Activated T-cell treated with anti-CD3 and anti-CD28 coated beads, Interleukin-2, amount 50 U/mL, for 4 hours (primary cell): ENCODE measurements around the gene EEIG1. TPM values are rescaled to one million over a fixed set of nuclear protein-coding genes. Genes with fewer than 3 reads are reported as not detected.
"Not testable (repeated sequence)": the region's sequence is repeated elsewhere in the genome, so short reads cannot be mapped to it uniquely, and the experiment has no call there.

Experiments
- ATAC-seq, 2 donors: fragments of 200-7000 bp; cut with Tn5 transposase; one replicate each; pipeline ENCODE4 v1.10.0; 2021
- DNase-seq: peaks from one replicate; pipeline ENCODE4 v3.0.0-alpha.2; 2020
- H3K27me3 Mint-ChIP-seq: one replicate; pipeline ENCODE4 v1.8.0; 2021; ENCODE audit warnings: low read depth, mixed read lengths
- H3K36me3 Mint-ChIP-seq: one replicate; pipeline ENCODE4 v1.8.0; 2022; ENCODE audit warnings: mixed read lengths; ENCODE audit not compliant: insufficient read depth
- H3K4me1 Mint-ChIP-seq: one replicate; pipeline ENCODE4 v1.8.0; 2021; ENCODE audit warnings: low read depth, mixed read lengths
- H3K4me3 Mint-ChIP-seq: one replicate; pipeline ENCODE4 v1.8.0; 2021; ENCODE audit warnings: mild to moderate bottlenecking, moderate library complexity, mixed read lengths
- H3K9me3 Mint-ChIP-seq: one replicate; pipeline ENCODE4 v1.8.0; 2021; ENCODE audit warnings: mixed read lengths
- total RNA-seq, 3 donors: library from RNA; stranded (reverse); gene quantifications; one replicate each; pipeline ENCODE4 v1.2.1, GENCODE V29; 2021

Gene EEIG1
- total RNA-seq: 10 to 100 TPM; 75.5 to 87.3 (median 86.0) TPM

DNA sequence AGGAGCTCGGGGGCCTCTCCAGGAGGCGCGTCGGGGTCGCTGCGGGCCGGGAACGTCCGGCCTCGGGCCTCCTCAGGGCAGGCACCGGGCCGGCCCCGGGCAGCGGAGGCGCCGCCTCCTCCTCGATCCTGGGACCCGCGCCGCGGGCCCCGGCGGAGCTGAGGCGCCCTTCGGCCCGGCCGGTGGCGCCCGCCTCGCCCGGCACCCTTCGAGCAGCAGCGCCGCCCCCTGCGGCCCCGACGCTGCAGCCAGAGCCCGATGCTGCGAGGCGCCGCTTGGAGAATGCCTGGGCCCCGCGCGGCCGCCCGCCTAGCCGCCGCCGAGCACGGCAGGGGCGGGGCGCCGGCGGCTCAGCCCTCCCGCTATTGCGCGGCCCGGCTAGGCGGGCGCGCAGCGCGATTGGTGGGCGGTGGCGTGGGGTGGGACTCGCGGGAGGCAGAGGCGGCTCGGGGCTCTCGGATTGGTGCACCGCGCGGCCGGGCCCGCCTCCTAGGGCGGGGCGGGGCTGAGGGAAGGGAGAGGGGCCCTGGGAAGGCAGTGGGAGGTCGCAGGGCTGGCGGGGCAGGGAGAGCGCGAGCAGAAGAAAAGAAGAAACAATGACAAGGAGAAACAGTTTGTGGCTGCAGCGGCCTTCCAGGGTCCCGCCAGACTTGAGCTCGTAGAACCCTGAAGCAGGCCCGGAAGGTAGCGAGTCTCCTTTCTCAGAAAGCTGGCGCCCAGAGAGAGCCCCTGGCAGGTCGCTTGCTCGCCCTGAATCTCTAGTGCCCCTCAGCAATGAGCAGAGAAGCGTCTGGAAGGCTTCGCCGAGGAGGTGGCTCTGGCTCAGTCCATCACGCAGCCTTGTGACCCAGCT, at the start of gene EEIG1:
EEIG1 (minus strand) TSS at position 284 of the 853 bp plus-strand sequence. CDS start 852 bp downstream, outside the sequence.
- no peaks in the 10 kb centered on the region for H3K36me3 Mint-ChIP-seq
- no peaks in the 10 kb centered on the region for H3K27me3 Mint-ChIP-seq
- H3K9me3 Mint-ChIP-seq: no peaks in the 10 kb centered on the region
- H3K4me3 Mint-ChIP-seq: peak within 1 kb of the TSS; percentile 93
- ATAC-seq (peak; percentile 86 to 88), DNase-seq (peak; percentile 97)
- H3K4me1 Mint-ChIP-seq: peaks cover 53% of the 10 kb centered on the region

DNA sequence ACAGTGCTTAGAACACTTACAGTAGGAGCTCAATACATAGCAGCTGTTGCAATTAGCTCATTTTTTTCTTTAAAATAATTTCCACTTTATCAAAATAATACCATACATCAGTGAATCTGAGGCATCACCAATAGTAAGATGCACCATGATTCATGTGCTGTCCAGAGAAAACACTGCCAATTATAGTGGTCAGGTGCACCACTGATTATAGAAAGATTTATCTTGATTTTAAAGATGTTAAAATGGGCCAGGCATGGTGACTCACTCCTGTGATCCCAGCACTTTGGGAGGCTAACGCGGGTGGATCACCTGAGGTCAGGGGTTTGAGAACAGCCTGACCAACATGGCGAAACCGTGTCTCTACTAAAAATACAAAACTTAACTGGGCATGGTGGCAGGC, 46.9 kb upstream of the EEIG1 start:
- DNase-seq: no peak
- H3K36me3 Mint-ChIP-seq: no peaks in the 10 kb centered on the region
- H3K4me3 Mint-ChIP-seq: peak overlapping the region; percentile 12
- peaks cover 78% of the 10 kb centered on the region for H3K4me1 Mint-ChIP-seq
- H3K9me3 Mint-ChIP-seq: no peaks in the 10 kb centered on the region
- no peaks in the 10 kb centered on the region for H3K27me3 Mint-ChIP-seq
- ATAC-seq: no peak

DNA sequence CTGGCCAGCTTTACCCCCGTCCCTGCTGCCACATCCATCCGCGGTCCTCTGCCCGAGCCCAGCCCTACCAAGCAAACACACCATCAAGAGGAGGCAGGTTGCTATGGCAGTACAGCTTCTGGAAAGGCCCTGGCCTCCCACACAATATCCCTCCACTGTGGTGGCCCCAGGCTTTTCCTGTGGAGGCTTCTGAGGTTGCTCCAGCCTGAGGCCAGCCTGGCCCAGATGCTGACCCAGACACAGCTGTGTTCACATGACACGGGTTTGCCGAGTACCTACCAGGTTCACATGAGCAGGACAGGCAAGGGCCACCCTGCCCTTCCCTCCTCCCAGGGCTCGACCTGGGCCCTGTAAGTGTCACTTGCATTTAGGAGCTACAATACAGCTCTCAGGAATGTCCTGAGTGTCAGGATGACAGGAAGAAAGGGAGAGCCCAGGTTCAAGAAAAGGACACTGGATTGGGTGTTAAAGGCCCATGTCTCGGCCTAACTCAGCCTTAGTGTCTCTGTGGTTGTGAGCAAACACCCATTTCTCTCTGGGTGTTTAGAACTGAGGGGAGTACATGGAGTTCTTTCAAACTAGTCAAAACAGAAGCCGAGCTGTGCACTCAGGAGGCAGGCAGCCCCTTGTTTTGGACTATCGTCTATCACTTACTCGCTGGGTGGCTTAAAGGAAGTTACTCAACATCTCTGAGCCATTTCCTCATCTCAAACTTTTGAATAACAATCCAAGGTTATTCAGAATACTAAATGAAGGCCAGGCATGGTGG, 46.2 kb upstream of the EEIG1 start:
- ATAC-seq: peak; percentile 66 to 70
- H3K4me1 Mint-ChIP-seq: peaks cover 85% of the 10 kb centered on the region
- H3K36me3 Mint-ChIP-seq: no peaks in the 10 kb centered on the region
- DNase-seq: peak; percentile 32
- H3K4me3 Mint-ChIP-seq: peak overlapping the region; percentile 73
- H3K9me3 Mint-ChIP-seq: no peaks in the 10 kb centered on the region
- H3K27me3 Mint-ChIP-seq: no peaks in the 10 kb centered on the region

DNA sequence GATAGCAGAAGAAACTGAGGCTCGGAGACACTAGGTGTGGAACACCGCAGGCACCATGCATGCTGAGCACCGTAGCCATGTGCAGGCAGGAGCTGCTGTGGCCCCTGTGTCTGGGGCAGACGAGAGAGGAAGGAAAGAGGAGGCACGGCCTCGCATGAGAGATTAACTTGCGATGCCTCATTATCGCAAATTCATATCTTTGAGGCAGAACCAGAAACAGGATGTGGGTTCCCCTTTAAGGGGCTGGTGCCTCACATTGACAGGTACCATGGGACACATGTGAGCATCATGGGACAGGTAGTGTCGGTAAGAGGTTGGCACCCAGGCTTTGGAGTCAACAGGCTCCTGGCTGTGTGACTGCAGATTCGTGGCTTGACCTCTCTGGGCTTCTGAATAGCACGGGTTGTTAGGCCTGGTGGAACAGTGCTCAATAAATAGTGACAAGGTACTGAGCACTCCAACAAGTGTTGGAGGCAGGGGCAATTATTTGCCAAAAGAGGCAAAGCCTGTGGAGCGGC, 45.5 kb upstream of the EEIG1 start:
- ATAC-seq: peak; percentile 60 to 62

DNA sequence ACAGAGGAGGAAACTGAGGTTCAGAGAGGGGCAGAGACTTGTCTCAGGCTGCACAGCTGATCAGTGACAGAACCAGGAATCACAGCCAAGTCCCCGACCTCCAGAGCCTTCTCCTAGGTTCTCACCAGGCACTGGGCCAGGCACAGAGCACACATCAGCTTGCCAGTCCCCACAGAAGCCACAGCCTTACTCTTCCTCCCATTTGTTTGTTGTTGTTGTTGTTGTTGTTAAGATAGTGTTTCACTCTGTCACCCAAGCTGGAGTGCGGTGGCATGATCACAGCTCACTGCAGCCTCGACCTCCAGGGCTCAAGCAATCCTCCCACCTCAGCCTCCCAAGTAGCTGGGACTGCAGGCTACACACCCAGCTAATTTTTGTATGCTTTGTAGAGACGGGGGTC, 44.9 kb upstream of the EEIG1 start:
- no peak for DNase-seq
- Mint-ChIP-seq H3K4me1 (peaks cover 90% of the 10 kb centered on the region), H3K27me3 (no peaks in the 10 kb centered on the region), H3K36me3 (no peaks in the 10 kb centered on the region), H3K9me3 (no peaks in the 10 kb centered on the region), H3K4me3 (peak overlapping the region; percentile 73)
- no peak for ATAC-seq

More for the DNA sequence above, 45.5 kb upstream of the EEIG1 start:
- peak; percentile 65 for DNase-seq
- Mint-ChIP-seq H3K4me3 (peak overlapping the region; percentile 73), H3K36me3 (no peaks in the 10 kb centered on the region), H3K4me1 (peaks cover 89% of the 10 kb centered on the region), H3K9me3 (no peaks in the 10 kb centered on the region), H3K27me3 (no peaks in the 10 kb centered on the region)

DNA sequence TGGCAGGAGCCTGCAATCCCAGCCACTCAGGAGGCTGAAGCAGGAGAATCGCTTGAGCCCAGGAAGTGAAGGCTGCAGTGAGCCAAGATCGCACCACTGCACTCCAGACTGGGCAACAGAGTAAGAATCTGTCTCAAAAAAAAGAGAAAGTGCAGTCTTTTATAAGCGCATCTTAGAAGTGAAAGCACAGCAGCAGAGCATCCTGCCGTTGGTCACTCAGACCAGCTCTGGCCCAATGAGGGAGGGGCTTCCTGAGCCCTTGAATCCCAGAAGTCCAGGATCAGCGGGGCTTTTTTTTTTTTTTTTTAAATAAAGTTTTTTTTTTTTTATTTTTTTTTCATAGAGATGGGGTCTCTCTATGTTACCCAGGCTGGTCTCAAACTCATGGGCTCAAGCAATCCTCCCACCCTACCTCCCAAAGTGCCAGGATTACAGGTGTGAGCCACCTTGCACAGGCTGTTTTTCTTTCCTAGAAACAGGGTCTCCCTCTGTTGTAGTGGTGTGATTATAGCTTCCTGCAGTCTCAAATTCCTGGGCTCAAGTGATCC, 44.0 kb upstream of the EEIG1 start:
- Mint-ChIP-seq H3K36me3 (no peaks in the 10 kb centered on the region), H3K9me3 (no peaks in the 10 kb centered on the region), H3K27me3 (no peaks in the 10 kb centered on the region), H3K4me3 (no peak overlapping the region), H3K4me1 (peaks cover 86% of the 10 kb centered on the region)
- DNase-seq (no peak), ATAC-seq (no peak)

DNA sequence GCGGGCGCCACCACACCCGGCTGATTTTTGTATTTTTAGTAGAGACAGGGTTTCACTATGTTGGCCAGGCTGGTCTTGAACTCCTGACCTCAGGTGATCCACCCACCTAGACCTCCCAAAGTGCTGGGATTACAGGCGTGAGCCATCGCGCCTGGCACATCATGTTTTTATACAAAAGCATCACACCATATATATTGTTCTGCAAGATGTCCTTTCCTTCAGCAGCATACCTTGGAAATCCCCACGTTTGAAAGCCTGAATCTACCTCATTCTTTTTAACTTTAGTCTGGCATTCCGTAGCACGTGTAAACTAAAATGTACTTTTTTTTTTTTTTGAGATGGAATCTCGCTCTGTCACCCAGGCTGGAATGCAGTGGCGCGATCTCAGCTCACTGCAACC, 42.9 kb upstream of the EEIG1 start:
- H3K9me3 Mint-ChIP-seq, ATAC-seq, H3K27me3 Mint-ChIP-seq, DNase-seq, H3K36me3 Mint-ChIP-seq: not testable (repeated sequence)
- H3K4me1 Mint-ChIP-seq: peaks cover 80% of the 10 kb centered on the region
- H3K4me3 Mint-ChIP-seq: peak overlapping the region; percentile 1

DNA sequence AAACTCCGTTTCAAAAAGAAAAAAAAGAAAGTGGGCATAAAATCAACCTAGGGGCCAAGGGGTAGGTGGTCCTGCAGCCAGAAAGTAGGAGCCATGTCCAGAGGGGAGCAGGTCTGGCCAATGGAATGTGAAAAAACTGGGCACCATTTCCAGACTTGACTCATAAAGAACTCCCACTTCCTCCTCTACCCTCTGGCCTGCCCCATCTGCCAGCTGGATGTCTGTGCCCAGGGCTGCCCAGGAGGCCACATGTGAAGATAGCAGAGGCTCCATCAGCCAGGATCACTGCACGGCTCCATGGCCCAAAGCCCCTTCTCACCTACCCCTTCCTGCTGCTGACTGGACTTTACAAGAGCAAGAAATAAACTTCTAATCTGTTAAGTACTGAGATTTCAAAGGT, 42.1 kb upstream of the EEIG1 start:
- Mint-ChIP-seq H3K4me1 (peaks cover 72% of the 10 kb centered on the region), H3K4me3 (no peak overlapping the region), H3K36me3 (no peaks in the 10 kb centered on the region), H3K27me3 (no peaks in the 10 kb centered on the region), H3K9me3 (no peaks in the 10 kb centered on the region)
- no peak for DNase-seq
- no peak for ATAC-seq

DNA sequence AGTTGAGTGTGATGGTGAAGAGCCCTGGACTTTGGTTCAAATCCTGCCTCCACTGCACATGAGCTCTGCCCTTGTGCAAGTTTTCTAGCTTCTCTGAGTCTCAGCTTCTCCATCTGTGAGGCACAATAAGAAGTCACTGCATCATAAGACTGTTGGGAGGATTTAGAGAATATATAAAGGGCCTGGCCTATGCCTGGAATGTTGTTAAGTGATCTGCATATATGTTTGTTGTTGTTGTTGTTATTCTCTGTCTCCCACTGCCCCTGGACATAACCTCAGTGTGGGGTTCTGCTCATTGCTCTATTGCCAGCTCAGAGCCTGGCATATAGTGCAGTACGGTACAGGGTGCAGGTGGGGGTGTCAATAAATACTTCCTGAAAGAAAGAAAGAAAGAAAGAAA, 40.3 kb upstream of the EEIG1 start:
- Mint-ChIP-seq H3K4me3 (no peak overlapping the region), H3K4me1 (peaks cover 60% of the 10 kb centered on the region), H3K27me3 (no peaks in the 10 kb centered on the region), H3K9me3 (no peaks in the 10 kb centered on the region), H3K36me3 (no peaks in the 10 kb centered on the region)
- DNase-seq (no peak), ATAC-seq (no peak)

DNA sequence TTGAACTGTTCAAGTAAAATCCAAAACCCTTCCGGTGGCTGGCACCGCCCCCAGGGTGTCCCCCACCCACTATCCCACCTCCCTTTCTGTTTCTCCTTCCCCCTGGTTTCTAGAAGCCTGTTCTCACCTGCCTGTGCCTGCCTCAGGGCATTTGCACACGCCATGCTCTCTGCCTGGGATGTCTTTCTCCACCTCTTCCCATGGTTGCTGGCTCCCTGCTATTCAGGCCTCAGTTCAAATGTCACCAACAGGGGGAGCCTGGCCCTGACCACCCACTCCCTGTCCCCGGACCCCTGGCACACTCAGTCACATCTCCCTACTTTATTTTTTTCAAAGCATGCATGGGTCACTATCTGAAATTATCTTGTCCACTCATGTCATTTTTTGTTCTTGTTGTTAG, 39.9 kb upstream of the EEIG1 start:
- Mint-ChIP-seq H3K36me3 (no peaks in the 10 kb centered on the region), H3K4me1 (peaks cover 56% of the 10 kb centered on the region), H3K27me3 (no peaks in the 10 kb centered on the region), H3K4me3 (no peak overlapping the region), H3K9me3 (no peaks in the 10 kb centered on the region)
- DNase-seq (no peak), ATAC-seq (no peak)

DNA sequence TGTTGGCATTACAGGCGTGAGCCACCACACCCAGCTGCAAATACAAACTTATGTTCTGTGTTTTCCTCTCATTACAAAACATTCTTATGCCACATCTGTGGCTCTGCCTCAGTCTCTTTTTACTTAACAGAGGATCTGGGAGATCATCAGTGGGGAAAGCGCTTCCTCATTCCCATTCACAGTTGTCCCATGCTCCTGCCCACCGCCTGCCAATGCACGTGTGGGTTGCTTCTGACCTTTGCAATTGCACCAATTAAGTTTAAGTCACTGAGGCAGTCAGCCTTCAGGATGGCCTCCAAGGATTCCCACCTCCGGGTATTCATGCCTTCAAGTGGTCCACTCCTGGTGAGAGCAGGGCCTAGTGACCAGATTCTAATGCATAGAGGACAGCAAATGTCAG, 34.9 kb upstream of the EEIG1 start:
- peaks cover 20% of the 10 kb centered on the region for H3K4me1 Mint-ChIP-seq
- DNase-seq (no peak), ATAC-seq (no peak)
- H3K36me3 Mint-ChIP-seq: no peaks in the 10 kb centered on the region
- H3K9me3 Mint-ChIP-seq: no peaks in the 10 kb centered on the region
- no peak overlapping the region for H3K4me3 Mint-ChIP-seq
- no peaks in the 10 kb centered on the region for H3K27me3 Mint-ChIP-seq

DNA sequence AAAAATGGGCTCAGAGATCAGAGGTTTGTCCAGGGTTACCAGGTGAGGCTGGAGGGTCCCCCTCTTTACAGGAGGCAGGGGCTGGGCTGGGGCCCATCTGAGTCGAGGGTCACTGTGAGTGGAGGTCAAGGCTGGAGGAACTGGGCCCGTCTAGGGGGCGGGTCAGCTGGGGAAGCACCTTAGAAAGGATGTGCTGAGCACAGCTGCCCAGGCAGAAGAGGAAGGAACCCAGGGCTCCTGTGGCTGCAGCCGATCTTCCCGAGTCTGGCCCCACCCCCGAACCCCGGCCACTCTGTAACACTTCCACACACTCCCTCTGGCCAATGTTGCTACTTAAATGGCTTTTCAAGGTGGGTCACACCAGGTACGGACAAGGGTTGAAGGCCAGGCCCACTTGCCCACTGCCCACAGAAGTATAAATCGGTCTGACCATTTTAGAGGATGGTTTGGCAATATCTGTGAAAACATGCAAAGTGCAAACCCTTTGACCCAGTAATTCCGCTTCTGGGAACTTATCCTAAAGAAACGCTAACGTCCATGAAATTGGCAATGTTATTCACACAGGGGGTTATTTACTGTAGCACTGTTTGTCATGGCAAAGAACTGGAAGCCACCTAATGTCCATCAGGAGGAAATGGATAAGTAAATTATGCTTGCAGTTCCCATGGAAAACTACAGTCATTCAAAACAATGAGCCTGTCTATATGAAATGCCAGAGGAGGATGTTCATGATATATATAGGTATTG, 30.5 kb upstream of the EEIG1 start:
- DNase-seq (no peak), ATAC-seq (no peak)
- Mint-ChIP-seq H3K4me3 (no peak overlapping the region), H3K4me1 (peaks cover 43% of the 10 kb centered on the region), H3K36me3 (peaks cover 3% of the 10 kb centered on the region), H3K27me3 (no peaks in the 10 kb centered on the region), H3K9me3 (peaks cover 4% of the 10 kb centered on the region)

DNA sequence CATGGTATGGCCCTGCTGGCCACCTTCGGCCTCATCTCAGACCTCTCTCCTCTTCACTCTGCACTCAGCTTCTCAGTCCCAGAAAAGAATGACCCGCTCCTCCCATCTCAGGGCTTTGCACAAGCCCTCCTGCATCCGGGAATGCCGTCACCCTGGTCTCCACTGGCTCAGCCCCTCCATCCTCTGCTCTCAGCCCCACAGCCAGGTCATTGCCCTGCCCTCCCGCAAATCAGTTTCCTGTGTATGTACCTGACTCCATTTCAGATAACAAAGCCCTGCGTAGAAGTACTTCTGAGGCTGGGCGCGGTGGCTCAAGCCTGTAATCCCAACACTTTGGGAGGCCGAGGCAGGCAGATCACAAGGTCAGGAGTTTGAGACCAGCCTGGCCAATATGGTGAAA, 28.9 kb upstream of the EEIG1 start:
- no peak for ATAC-seq
- no peak overlapping the region for H3K4me3 Mint-ChIP-seq

DNA sequence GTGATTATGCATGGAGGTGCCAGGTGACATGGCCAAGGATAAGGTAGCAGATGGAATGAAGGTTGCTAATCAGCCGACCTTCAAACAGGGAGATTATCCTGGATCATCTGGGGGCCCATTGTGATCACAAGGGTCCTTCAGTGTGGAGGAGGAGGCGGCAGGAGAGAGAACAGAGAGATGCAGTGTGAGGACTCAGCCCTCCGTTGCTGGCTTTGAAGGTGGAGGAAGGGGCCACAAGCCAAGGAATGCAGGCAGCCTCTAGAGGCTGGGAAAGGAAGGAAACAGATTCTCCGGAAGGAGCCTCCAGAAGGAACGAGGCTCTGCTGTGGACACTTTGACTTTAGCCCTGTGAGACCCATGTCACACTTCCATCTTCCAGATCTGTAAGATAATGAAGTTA, 27.4 kb upstream of the EEIG1 start:
- ATAC-seq (no peak), DNase-seq (no peak)
- no peaks in the 10 kb centered on the region for H3K27me3 Mint-ChIP-seq
- H3K4me1 Mint-ChIP-seq: peaks cover 54% of the 10 kb centered on the region
- H3K36me3 Mint-ChIP-seq: peaks cover 3% of the 10 kb centered on the region
- peak overlapping the region; percentile 64 for H3K4me3 Mint-ChIP-seq
- H3K9me3 Mint-ChIP-seq: peaks cover 4% of the 10 kb centered on the region

More for the DNA sequence above, 28.9 kb upstream of the EEIG1 start:
- Mint-ChIP-seq H3K4me1 (peaks cover 53% of the 10 kb centered on the region), H3K9me3 (peaks cover 4% of the 10 kb centered on the region), H3K27me3 (no peaks in the 10 kb centered on the region), H3K36me3 (peaks cover 3% of the 10 kb centered on the region)
- DNase-seq: no peak
